MM.1S (cell line): ENCODE results near the gene RNF130.

ENCODE experiments used
- CTCF ChIP-seq: fragments of 300-600 bp; sonication (generic); IDR thresholded peaks from 2 replicates; pipeline ENCODE4 v1.5.1; 2016; ENCODE audit warnings: antibody characterized with exemption, low read length, mixed read lengths
- EZH2 ChIP-seq: fragments of 300-600 bp; sonication (generic); optimal IDR thresholded peaks from 2 replicates; pipeline ENCODE3; 2017; ENCODE audit warnings: low read depth, mild to moderate bottlenecking, antibody characterized with exemption, low read length, mixed read lengths
- EZH2phosphoT487 ChIP-seq: fragments of 300-600 bp; sonication (generic); IDR thresholded peaks from 2 replicates; pipeline ENCODE4 v1.6.1; 2018; ENCODE audit warnings: antibody characterized with exemption, low read length

GRCh38 chr5:179909224-179909623 is 162.3 kb downstream of the RNF130 start:
- TF ChIP-seq CTCF (no peak), EZH2 (no peak), EZH2phosphoT487 (no peak)
